Activated CD8-positive, alpha-beta T cell treated with anti-CD3 and anti-CD28 coated beads for 36 hours (primary cell): ENCODE results near the gene SESTD1. TPM values are rescaled to one million over a fixed set of nuclear protein-coding genes. Genes with fewer than 3 reads are reported as not detected.
A peak's percentile ranks its signal among the peaks of the same experiment; 100 is the strongest.

Source experiments
- ATAC-seq: fragments of 200-7000 bp; cut with Tn5 transposase; one replicate; pipeline ENCODE4 v1.10.0; 2021; ENCODE audit warnings: mild to moderate bottlenecking, moderate library complexity
- CTCF ChIA-PET: fragments of 350-600 bp; sonication (Branson Sonifier 250); formaldehyde crosslinking; loops from one replicate; lab custom pipeline; 2021; ENCODE audit warnings: antibody characterized with exemption; lab: Charles Lee
- POLR2A ChIA-PET: fragments of 350-600 bp; sonication (Branson Sonifier 250); formaldehyde crosslinking; loops from one replicate; lab custom pipeline; 2021; ENCODE audit warnings: antibody characterized with exemption; lab: Charles Lee
- DNase-seq: peaks from one replicate; pipeline ENCODE4 v3.0.0-alpha.2; 2020
- H3K27ac Mint-ChIP-seq: one replicate; pipeline ENCODE4 v1.8.0; 2021; ENCODE audit warnings: mild to moderate bottlenecking, mixed read lengths
- H3K27me3 Mint-ChIP-seq: one replicate; pipeline ENCODE4 v1.8.0; 2021; ENCODE audit warnings: mixed read lengths
- H3K36me3 Mint-ChIP-seq: one replicate; pipeline ENCODE4 v1.8.0; 2021; ENCODE audit warnings: low read depth, mixed read lengths
- H3K4me1 Mint-ChIP-seq: one replicate; pipeline ENCODE4 v1.8.0; 2021; ENCODE audit warnings: low read depth, mixed read lengths
- H3K4me3 Mint-ChIP-seq: one replicate; pipeline ENCODE4 v1.8.0; 2021; ENCODE audit warnings: mild to moderate bottlenecking, moderate library complexity, mixed read lengths
- H3K9me3 Mint-ChIP-seq: one replicate; pipeline ENCODE4 v1.8.0; 2021; ENCODE audit warnings: mixed read lengths
- CTCF ChIP-seq: fragments of 200-600 bp; IDR thresholded peaks from one replicate; pipeline ENCODE4 v1.8.0; 2022; ENCODE audit warnings: antibody characterized with exemption, mild to moderate bottlenecking
- intact Hi-C: fragments of 100-400 bp; cut with micrococcal nuclease; formaldehyde crosslinking; loops from one replicate; pipeline ENCODE4 v1.10.0; 2022
- total RNA-seq, 2 experiments: library from RNA; stranded (reverse); gene quantifications; one replicate each; pipeline ENCODE4 v1.2.3, GENCODE V29; 2021

The SESTD1 gene, protein sequence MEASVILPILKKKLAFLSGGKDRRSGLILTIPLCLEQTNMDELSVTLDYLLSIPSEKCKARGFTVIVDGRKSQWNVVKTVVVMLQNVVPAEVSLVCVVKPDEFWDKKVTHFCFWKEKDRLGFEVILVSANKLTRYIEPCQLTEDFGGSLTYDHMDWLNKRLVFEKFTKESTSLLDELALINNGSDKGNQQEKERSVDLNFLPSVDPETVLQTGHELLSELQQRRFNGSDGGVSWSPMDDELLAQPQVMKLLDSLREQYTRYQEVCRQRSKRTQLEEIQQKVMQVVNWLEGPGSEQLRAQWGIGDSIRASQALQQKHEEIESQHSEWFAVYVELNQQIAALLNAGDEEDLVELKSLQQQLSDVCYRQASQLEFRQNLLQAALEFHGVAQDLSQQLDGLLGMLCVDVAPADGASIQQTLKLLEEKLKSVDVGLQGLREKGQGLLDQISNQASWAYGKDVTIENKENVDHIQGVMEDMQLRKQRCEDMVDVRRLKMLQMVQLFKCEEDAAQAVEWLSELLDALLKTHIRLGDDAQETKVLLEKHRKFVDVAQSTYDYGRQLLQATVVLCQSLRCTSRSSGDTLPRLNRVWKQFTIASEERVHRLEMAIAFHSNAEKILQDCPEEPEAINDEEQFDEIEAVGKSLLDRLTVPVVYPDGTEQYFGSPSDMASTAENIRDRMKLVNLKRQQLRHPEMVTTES
- 1 to 10 TPM; 2.6 to 5.6 TPM for total RNA-seq

GRCh38 chr2:179264368-179265081, at the start of gene SESTD1:
TSS of gene SESTD1 (minus strand) at chr2:179264832. CDS start at chr2:179191841, 72,991 bp downstream.
- Mint-ChIP-seq H3K9me3 (no peaks in the 10 kb centered on the region), H3K27me3 (peaks cover 31% of the 10 kb centered on the region), H3K4me1 (peaks cover 4% of the 10 kb centered on the region), H3K27ac (no peak within 1 kb of the TSS), H3K36me3 (no peaks in the 10 kb centered on the region), H3K4me3 (peak within 1 kb of the TSS; percentile 77)
- peak; percentile 79 for ATAC-seq
- ChIA-PET CTCF (no interaction called here), POLR2A (no interaction called here)
- DNase-seq, result peak; percentile 54
- intact Hi-C loops, result no loop called here
- TF ChIP-seq CTCF, result no peak

- intact Hi-C loops, result no loop called here
- TF ChIP-seq CTCF, result no peak
- ChIA-PET CTCF (interaction anchor here (1.0 kb wide), 1 partner anchor 17 kb away, joined by 4 read pairs; no protein-coding TSS in a partner anchor), POLR2A (interaction anchor here (0.6 kb wide), 1 partner anchor 47 kb away, joined by 3 read pairs; no protein-coding TSS in a partner anchor)
- no peak for DNase-seq
- no peaks in the 10 kb centered on the region for H3K9me3 Mint-ChIP-seq
- no peak overlapping the region for H3K27ac Mint-ChIP-seq
- H3K27me3 Mint-ChIP-seq, result peaks cover 2% of the 10 kb centered on the region
- H3K36me3 Mint-ChIP-seq, result no peaks in the 10 kb centered on the region
- no peak overlapping the region for H3K4me3 Mint-ChIP-seq
- H3K4me1 Mint-ChIP-seq, result no peaks in the 10 kb centered on the region
- ATAC-seq, result no peak
Measured at GRCh38 chr2:179313057-179313456, 48.4 kb upstream of the SESTD1 start.

- TF ChIP-seq CTCF, result no peak
- no peak overlapping the region for H3K27ac Mint-ChIP-seq
- no peak for ATAC-seq
- no peaks in the 10 kb centered on the region for H3K36me3 Mint-ChIP-seq
- intact Hi-C loops, result no loop called here
- H3K4me1 Mint-ChIP-seq, result no peaks in the 10 kb centered on the region
- H3K9me3 Mint-ChIP-seq, result no peaks in the 10 kb centered on the region
- ChIA-PET POLR2A (no interaction called here), CTCF (no interaction called here)
- H3K27me3 Mint-ChIP-seq, result peaks cover 1% of the 10 kb centered on the region
- DNase-seq, result no peak
- H3K4me3 Mint-ChIP-seq, result no peak overlapping the region
Measured at GRCh38 chr2:179311101-179311500, 46.5 kb upstream of the SESTD1 start.

DNA sequence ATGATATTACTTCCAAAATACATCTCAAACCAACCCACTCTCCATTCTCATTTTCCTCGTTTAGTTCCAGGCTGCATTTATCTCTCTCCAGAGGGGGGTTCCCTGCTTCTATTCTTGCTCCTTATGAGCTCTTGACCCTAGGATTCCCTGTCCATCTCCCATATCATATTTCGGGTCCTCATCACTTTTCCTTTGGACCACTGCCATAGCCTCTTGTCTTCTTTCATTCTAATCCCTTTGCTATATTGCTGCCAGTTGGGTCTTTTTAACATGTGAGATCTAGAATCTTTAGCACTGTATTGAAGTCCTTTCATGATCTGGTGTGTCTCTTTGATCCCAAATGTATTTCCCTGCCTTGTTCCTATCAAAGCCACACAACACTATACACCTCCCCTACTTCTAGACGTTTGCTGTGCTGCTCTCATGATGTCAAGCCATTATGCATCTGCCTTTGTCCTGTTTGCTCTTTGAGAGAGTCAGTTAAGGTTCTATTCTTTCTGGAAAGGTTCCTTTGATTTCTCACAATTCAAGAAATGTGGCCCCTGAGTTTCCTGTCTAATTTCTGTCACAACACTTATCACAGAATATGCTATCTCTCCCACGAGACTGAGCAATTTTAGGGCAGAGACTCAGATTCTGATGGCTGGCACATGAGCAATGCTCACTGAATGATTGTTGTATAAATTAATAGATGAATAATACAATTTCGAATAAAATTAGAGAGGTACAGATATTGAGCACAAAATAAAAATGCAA, 43.2 kb upstream of the SESTD1 start:
- Mint-ChIP-seq H3K4me1 (no peaks in the 10 kb centered on the region), H3K27ac (no peak overlapping the region), H3K9me3 (no peaks in the 10 kb centered on the region), H3K27me3 (peaks cover 1% of the 10 kb centered on the region), H3K36me3 (no peaks in the 10 kb centered on the region), H3K4me3 (no peak overlapping the region)
- TF ChIP-seq CTCF, result no peak
- intact Hi-C loops, result no loop called here
- POLR2A ChIA-PET, result no interaction called here
- ATAC-seq (no peak), DNase-seq (no peak)
- CTCF ChIA-PET, result no interaction called here
